ENCODE measurements around the gene ENKUR. TPM values are rescaled to one million over a fixed set of nuclear protein-coding genes. Genes with fewer than 3 reads are reported as not detected.
A peak's percentile ranks its signal among the peaks of the same experiment; 100 is the strongest.
"Not testable (repeated sequence)": the region's sequence is repeated elsewhere in the genome, so short reads cannot be mapped to it uniquely, and the experiment has no call there.

The ENKUR gene
- total RNA-seq, 1 donor from 2014 or later: not detected

- TF ChIP-seq, protein P1, sequence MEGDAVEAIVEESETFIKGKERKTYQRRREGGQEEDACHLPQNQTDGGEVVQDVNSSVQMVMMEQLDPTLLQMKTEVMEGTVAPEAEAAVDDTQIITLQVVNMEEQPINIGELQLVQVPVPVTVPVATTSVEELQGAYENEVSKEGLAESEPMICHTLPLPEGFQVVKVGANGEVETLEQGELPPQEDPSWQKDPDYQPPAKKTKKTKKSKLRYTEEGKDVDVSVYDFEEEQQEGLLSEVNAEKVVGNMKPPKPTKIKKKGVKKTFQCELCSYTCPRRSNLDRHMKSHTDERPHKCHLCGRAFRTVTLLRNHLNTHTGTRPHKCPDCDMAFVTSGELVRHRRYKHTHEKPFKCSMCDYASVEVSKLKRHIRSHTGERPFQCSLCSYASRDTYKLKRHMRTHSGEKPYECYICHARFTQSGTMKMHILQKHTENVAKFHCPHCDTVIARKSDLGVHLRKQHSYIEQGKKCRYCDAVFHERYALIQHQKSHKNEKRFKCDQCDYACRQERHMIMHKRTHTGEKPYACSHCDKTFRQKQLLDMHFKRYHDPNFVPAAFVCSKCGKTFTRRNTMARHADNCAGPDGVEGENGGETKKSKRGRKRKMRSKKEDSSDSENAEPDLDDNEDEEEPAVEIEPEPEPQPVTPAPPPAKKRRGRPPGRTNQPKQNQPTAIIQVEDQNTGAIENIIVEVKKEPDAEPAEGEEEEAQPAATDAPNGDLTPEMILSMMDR (IDR thresholded peaks at IDR 0.05): no peak
- TF ChIP-seq EZH2 (IDR thresholded peaks at IDR 0.05): no peak
- TF ChIP-seq EZH2phosphoT487 (IDR thresholded peaks at IDR 0.05): no peak
- Mint-ChIP-seq H3K27me3 (ENCODE audit: insufficient read depth, low read depth) (peaks cover 3% of the 10 kb centered on the region), H3K9me3 (peaks cover 10% of the 10 kb centered on the region), H3K27ac (peak overlapping the region; percentile 80), H3K36me3 (peaks cover 9% of the 10 kb centered on the region), H3K4me3 (peak overlapping the region; percentile 97), H3K4me1 (peaks cover 31% of the 10 kb centered on the region)
- Histone ChIP-seq H3K9me3 (ENCODE audit: low read depth) (no peaks in the 10 kb centered on the region), H3K4me2 (no peak overlapping the region), H3F3A (ENCODE audit: low read depth) (peaks cover 26% of the 10 kb centered on the region), H2AFZ (replicated peaks) (no peak overlapping the region), H3K9ac (no peak overlapping the region), H4K20me1 (ENCODE audit: low read depth) (no peaks in the 10 kb centered on the region), H3K36me3 (no peaks in the 10 kb centered on the region), H3K27ac (no peak overlapping the region), H3K27me3 (no peaks in the 10 kb centered on the region), H3K4me1 (peaks cover 10% of the 10 kb centered on the region), H3K79me2 (ENCODE audit: low read depth) (peaks cover 22% of the 10 kb centered on the region), H3K4me3 (no peak overlapping the region)
- DNase-seq (ENCODE audit: low spot score): no peak
Measured at GRCh38 chr10:25014579-25014978, 1.4 kb downstream of the ENKUR start.

DNA sequence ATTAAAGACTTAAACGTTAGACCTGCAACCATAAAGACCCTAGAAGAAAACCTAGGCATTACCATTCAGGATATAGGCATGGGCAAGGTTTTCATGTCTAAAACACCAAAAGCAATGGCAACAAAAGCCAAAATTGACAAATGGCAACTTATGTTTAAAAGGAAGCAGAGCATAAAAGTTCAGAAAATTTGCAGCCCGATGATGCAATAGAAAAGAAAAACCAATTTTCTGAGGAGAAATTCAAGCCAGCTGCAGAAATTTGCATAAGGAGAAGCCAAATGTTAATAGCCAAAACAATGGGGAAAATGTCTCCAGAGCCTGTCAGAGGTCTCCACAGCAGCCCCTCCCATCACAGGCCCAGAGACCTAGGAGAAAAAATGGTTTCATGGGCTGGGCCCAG, 4.4 kb downstream of the ENKUR start:
- H3K4me1 ChIP-seq; H3K4me2 ChIP-seq; H3K27ac Mint-ChIP-seq; H3K27me3 ChIP-seq; H3K9ac ChIP-seq; H3K4me3 Mint-ChIP-seq; H3K9me3 ChIP-seq (ENCODE audit: low read depth); H3K4me3 ChIP-seq; H3K36me3 ChIP-seq; H3K27me3 Mint-ChIP-seq (ENCODE audit: insufficient read depth, low read depth); H3K36me3 Mint-ChIP-seq; H2AFZ ChIP-seq (replicated peaks); H3K79me2 ChIP-seq (ENCODE audit: low read depth); H3K9me3 Mint-ChIP-seq; H3K27ac ChIP-seq; H4K20me1 ChIP-seq (ENCODE audit: low read depth); DNase-seq (ENCODE audit: low spot score): not testable (repeated sequence)
- peaks cover 23% of the 10 kb centered on the region for H3K4me1 Mint-ChIP-seq
- peaks cover 13% of the 10 kb centered on the region for H3F3A ChIP-seq (ENCODE audit: low read depth)

DNA sequence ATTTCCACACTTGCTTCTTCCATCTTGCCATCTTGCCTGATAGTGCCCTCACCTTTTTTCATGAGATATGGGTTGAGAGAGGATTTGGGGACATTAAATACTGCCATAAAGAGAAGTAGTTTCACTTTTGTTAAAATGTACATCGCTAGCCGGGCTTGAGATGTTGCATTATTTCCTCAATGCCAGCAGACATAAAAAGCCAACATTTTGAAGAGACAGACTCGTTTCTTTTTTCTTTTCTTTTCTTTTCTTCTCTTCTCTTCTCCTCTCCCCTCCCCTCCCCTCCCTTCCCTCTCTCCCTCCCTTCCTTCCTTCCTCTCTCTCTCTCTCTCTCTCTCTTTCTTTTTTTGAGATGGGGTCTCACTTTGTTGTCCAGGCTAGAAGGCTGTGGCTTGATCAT, 17.9 kb downstream of the ENKUR start:
- DNase-seq (ENCODE audit: low spot score): no peak
- H3K4me1 Mint-ChIP-seq: no peaks in the 10 kb centered on the region
- Histone ChIP-seq H3F3A (ENCODE audit: low read depth) (no peaks in the 10 kb centered on the region), H3K79me2 (ENCODE audit: low read depth) (no peaks in the 10 kb centered on the region), H3K4me3 (no peak overlapping the region), H3K4me2 (no peak overlapping the region), H3K9me3 (ENCODE audit: low read depth) (no peaks in the 10 kb centered on the region), H3K4me1 (no peaks in the 10 kb centered on the region), H3K36me3 (no peaks in the 10 kb centered on the region), H3K27ac (no peak overlapping the region), H4K20me1 (ENCODE audit: low read depth) (no peaks in the 10 kb centered on the region), H3K9ac (no peak overlapping the region), H2AFZ (replicated peaks) (no peak overlapping the region), H3K27me3 (no peaks in the 10 kb centered on the region)
- TF ChIP-seq, protein P1 (IDR thresholded peaks at IDR 0.05): no peak
- no peak for TF ChIP-seq EZH2phosphoT487 (IDR thresholded peaks at IDR 0.05)
- no peak for TF ChIP-seq EZH2 (IDR thresholded peaks at IDR 0.05)
- no peak overlapping the region for H3K4me3 Mint-ChIP-seq
- H3K27ac Mint-ChIP-seq: no peak overlapping the region
- H3K9me3 Mint-ChIP-seq: peaks cover 13% of the 10 kb centered on the region
- H3K36me3 Mint-ChIP-seq: no peaks in the 10 kb centered on the region
- H3K27me3 Mint-ChIP-seq (ENCODE audit: insufficient read depth, low read depth): peaks cover 3% of the 10 kb centered on the region

- H3K36me3 ChIP-seq: no peaks in the 10 kb centered on the region
- H3K9me3 Mint-ChIP-seq: peaks cover 3% of the 10 kb centered on the region
- TF ChIP-seq, protein P1 (IDR thresholded peaks at IDR 0.05): no peak
- TF ChIP-seq EZH2phosphoT487 (IDR thresholded peaks at IDR 0.05) (no peak), EZH2 (IDR thresholded peaks at IDR 0.05) (no peak)
Measured at GRCh38 chr10:24995072-24995471, 20.9 kb downstream of the ENKUR start.

More at GRCh38 chr10:24995072-24995471, 20.9 kb downstream of the ENKUR start:
- H3K4me1 Mint-ChIP-seq: no peaks in the 10 kb centered on the region
- Histone ChIP-seq H3K4me2 (no peak overlapping the region), H4K20me1 (ENCODE audit: low read depth) (no peaks in the 10 kb centered on the region), H3K79me2 (ENCODE audit: low read depth) (no peaks in the 10 kb centered on the region), H3K4me1 (no peaks in the 10 kb centered on the region), H3K9ac (no peak overlapping the region), H3K27ac (no peak overlapping the region), H2AFZ (replicated peaks) (no peak overlapping the region), H3K9me3 (ENCODE audit: low read depth) (no peaks in the 10 kb centered on the region), H3K4me3 (no peak overlapping the region), H3K27me3 (no peaks in the 10 kb centered on the region), H3F3A (ENCODE audit: low read depth) (no peaks in the 10 kb centered on the region)
- no peak overlapping the region for H3K4me3 Mint-ChIP-seq
- peaks cover 3% of the 10 kb centered on the region for H3K27me3 Mint-ChIP-seq (ENCODE audit: insufficient read depth, low read depth)
- H3K36me3 Mint-ChIP-seq: no peaks in the 10 kb centered on the region
- no peak for DNase-seq (ENCODE audit: low spot score)
- no peak overlapping the region for H3K27ac Mint-ChIP-seq

All from neural progenitor cell (in vitro differentiated cells).